Fibroblast of skin of right quadriceps (primary cell): Measurements from ENCODE around the gene CCSER2.

Experiments used
- DNase-seq: peaks from one replicate; pipeline ENCODE4 v3.0.0-alpha.2; 2013

The CCSER2 gene

DNA sequence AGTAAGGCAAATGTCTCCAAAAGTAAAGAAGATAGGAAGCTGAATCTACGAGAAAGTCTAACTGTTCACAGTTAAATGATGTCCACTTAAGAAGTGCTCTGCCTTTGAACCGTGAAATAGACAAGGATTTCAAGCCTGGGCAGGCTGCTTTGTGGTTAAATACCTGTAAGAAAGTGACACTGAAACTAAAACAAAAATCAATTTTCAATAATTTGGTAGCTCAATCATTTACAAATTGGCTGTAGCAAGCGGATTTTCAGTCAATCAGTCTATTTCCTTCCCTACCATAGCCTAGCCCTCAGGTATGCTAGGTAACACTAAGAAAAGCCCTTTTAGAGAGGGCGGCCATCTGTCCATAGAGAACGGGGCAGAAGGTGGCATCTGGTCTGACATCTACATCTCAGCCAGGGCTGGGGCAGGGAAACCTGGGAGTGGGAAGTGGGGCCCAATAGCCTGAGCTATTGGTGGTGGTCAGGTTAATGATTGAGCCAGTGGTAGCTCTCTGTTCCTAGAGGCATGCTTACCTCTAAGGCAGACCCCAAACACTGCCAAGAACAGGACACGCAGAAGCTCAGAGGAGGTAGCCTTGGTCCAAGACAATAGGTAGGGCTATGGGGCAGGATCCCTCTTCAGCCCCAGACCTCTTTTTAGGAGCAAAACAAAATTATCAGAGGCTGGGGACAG is 223.2 kb downstream of the CCSER2 start:
- no peak for DNase-seq

DNA sequence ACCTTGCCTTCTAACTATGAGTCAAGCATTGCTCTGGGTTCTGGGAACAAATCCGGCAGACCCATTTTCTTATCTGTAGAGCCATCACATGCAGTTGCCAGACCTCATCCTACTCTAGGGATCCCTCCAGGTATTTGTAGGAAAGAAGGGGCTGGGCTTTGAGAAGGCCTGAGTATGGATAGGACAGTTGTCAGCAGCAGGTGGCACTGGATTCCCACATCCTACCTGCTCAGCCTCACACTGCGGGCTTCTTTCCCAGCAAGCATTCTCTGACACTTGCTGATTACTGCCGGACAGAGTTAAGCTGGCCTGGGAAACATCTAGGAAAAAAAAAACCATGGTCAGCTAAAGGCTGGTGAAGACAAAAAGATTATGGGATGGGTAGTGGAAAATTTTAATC is 224.1 kb downstream of the CCSER2 start:
- DNase-seq: no peak

DNA sequence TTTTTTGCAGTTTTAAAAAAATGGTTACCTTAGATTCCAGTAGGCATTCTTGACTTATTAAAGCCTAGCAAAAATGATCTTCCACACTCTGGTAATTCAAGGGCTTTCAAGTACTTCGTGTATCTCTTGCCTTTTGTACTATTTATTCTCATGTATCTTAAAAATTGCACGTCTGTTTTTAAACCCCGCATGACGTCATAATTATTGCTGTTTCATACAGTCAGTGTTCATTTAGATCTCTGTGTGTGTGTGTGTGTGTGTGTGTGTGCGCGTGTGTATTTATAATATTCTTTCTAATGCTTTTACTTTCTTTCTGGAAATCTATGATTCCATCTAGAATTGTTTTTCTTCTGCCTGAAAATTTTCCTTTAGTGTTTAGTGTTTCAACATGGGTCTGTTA is 234.2 kb downstream of the CCSER2 start:
- no peak for DNase-seq

DNA sequence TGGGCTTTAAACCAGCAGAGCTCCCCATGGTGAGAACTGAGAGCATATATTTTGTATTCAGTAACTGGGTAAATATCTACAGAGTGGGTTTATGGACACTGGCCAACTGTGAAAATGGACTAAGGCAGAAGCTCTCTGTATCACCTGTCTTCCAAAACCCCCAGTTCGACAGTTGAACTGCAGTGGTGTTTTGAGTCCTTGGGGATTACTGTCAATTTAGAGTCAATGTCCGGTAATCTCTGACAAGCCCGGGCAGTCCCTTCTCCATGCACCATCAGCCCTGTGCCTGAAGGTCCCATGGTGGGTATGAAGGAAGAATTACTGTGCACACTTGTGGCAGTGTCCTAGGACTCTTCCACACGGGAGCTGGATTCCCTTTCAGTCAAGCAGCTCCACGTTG is 235.0 kb downstream of the CCSER2 start:
- DNase-seq: no peak

DNA sequence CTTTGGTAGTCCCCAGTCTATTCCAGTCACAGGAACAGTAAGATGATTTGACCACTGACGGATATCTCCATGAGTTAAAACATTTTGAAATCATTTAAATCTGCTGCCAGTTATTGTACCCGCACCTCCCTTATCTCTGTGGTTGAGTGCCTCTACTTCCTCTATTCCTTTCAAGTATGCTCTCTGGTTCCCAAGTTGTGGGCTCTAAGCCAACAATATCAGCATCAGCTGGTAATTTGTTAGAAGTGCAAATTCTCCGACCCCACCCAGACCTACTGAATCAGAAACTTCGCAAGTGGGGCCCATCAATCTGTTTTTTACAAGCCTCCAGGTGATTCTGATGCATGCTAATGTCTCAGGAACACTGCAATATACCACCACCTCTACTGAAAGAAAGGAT is 235.5 kb downstream of the CCSER2 start:
- DNase-seq: no peak

DNA sequence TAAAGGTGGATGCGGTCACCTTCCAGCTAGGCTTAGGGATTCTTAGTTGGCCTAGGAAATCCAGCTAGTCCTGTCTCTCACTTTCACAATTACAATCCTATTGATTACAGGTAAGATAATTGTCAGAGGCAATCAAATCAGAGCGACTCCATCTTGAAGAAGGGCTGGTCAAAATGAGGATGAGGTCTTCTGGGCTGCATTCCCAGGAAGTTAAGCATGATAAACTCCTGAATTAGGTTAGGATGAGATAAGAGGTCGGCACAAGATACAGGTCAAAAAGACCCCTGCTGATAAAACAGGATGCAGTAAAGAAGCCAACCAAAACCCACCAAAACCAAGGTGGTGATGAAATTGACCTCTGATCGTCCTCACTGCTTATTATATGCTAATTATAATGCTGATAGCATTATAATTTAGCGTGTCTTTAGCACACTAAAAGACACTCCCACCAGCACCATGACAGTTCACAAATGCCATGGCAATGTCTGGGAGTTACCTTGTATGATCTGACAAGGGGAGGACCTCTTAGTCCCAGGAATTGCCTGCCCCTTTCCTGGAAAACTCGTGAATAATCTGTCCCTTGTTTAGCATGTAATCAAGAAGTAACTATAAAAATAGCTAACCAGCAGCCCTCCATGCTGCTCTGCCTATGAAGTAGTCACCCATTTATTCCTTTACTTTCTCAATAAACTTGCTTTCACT is 237.6 kb downstream of the CCSER2 start:
- DNase-seq: no peak

DNA sequence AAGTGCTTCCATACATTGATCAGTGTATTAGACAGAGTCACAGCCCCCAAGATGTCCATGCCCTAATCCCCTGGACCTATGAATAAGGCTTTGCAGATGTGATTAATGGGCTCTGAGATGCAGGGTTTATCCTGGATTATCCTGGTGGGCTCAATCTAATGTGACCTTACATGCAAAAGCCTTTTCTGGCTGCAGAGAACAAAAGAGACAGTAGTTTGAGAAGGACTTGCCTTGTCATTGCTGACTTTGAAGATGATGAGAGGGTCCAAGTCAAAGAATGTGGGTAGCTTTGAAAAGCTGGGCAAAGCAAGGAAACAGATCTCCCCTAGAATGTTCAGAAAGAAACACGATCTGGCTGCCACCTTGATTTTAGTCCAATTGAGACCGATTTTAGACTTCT is 238.7 kb downstream of the CCSER2 start:
- DNase-seq: no peak
